ENCODE data around the gene USO1.
A peak's percentile ranks its signal among the peaks of the same experiment; 100 is the strongest.
"Not testable (repeated sequence)": the region's sequence is repeated elsewhere in the genome, so short reads cannot be mapped to it uniquely, and the experiment has no call there.

USO1 gene

DNA sequence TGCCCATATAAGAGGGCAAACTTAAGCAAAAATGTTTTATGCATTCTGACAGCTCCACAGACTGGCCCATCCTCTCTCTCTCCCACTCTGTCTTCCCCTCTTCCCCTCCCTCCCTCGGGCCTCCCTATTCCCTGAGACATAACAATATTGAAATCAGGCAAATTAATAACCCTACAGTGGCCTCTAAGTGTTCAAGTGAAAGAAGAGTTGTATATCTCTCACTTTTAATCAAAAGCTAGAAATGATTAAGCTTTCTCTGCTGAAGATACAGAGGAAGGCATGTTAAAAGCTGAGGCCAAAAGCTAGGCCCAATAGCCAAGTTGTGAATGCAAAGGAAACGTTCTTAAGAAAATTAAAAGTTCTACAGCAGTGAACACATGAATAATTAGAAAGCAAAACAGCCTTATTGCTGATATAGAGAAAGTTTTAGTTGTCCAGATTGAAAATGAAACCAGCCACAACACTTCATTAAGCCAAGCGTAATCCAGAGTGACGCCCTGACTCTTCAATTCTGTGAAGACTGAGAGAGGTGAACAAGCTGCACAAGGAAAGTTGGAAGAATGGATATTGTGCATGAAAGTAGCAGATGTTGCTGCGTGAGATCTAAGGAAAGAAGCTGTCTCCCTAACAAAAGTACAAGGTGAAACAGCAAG lies 54.9 kb downstream of the USO1 start:
- DNase-seq, result no peak

DNA sequence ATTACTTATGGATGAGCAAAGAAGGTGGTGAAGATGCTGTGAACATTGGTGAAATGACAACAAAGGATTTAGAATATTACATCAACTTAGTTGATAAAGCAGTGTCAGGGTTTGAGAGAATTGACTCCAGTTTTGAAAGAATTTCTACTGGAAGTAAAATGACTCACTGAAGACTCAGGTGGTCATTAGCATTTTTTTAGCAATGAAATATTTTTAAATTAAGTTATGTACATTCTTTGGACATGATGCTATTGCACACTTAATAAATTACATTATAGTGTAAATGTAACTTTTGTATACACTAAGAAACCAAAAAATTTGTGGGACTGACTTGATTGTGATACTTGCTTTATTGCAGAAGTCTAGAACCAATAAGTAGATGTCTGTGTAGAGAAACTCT lies 56.9 kb downstream of the USO1 start:
- DNase-seq, result no peak

- DNase-seq, result no peak
Observed at GRCh38 chr4:75786526-75786925, 62.1 kb downstream of the USO1 start.

DNA sequence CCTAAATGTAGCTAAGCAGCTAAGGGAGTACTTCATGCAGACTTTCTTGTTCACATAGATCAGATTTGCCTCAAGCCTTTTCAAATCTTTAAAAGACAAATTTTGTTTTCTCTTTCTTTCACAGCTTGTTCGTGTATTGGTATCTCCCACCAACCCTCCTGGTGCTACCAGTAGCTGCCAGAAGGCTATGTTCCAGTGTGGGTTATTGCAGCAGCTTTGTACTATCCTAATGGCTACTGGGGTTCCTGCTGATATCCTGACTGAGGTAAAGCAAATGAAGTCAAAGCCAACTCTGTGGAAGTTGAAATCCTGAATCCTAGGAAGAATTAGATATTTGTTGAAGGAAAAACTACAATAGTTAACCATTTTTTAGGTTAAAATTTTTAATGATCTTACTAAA lies 62.6 kb downstream of the USO1 start:
- no peak for DNase-seq

- DNase-seq, result no peak
Observed at GRCh38 chr4:75790024-75790423, 65.6 kb downstream of the USO1 start.

DNA sequence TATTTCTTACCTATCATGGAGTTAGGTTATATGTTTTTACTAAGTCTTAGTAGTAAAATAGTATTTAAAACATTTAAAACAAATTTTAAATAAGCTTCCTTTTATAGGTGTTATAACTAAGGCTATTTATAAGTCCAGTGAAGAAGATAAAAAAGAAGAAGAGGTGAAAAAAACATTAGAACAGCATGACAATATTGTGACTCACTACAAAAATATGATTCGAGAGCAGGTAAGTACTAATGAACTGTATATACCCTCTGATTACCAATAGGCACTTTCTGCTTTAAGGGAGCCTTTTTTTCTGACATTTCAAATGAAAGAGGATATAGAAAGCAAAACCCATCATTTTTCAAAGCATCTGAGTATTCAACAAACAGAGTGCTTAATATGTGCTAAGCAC lies 76.6 kb downstream of the USO1 start:
- DNase-seq, result no peak

DNA sequence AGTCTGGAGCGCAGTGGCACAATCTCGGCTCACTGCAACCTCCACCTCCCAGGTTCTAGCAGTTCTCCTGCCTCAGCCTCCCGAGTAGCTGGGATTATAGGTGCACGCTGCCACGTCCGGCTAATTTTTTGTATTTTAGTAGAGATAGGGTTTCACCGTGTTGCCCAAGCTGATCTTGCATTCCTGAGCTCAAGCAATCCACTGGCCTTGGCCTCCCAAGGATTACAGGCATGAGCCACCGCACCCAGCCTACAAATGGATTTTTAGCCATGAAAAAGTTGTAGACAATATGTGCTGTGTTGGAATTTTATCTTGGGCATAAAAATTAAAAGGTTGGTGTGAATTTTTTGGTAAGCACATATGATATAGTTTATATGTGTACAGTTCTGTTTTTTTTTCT lies 81.7 kb downstream of the USO1 start:
- DNase-seq, result not testable (repeated sequence)

- DNase-seq, result no peak
Observed at GRCh38 chr4:75817901-75818300, 93.5 kb downstream of the USO1 start.

GRCh38 chr4:75819121-75819520 lies 94.7 kb downstream of the USO1 start:
- DNase-seq, result no peak

DNA sequence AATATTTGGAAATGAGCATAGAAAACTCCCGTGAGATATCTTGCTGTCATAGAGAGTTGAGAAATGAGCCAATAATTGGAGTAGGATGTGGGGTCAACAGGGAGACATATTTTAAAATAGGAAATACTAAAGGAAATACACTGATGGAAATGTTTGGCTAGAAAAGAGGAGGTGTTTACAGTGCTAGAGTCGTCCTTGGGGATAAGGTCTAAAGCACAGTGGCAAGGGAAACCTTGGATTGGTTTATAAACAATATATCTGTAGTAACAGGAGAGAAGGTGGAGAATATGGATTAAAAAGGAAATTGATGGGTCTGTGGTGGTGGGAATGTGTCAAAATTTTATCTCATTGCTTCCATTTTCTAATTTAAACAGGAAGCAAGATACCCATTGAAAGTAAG lies 95.8 kb downstream of the USO1 start:
- no peak for DNase-seq

- no peak for DNase-seq
Observed at GRCh38 chr4:75820676-75821075, 96.3 kb downstream of the USO1 start.

GRCh38 chr4:75821216-75821615 lies 96.8 kb downstream of the USO1 start:
- DNase-seq, result no peak

DNA sequence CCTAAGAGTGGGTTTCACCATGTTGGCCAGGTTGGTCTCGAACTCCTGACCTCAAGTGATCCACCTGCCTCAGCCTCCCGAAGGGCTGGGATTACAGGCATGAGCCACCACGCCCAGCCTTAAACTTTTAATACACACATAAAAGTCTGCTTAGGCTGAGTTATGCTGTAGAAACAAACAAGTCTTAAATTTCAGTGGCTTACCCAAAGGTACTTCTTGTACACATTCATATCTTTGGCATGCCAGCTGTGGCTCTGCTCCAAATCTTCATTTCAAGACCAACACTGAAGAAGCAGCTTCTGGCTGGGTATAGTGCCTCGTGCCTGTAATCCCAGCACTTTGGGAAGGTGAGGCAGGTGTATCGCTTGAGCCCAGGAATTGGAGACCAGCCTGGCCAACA lies 97.6 kb downstream of the USO1 start:
- DNase-seq, result no peak

DNA sequence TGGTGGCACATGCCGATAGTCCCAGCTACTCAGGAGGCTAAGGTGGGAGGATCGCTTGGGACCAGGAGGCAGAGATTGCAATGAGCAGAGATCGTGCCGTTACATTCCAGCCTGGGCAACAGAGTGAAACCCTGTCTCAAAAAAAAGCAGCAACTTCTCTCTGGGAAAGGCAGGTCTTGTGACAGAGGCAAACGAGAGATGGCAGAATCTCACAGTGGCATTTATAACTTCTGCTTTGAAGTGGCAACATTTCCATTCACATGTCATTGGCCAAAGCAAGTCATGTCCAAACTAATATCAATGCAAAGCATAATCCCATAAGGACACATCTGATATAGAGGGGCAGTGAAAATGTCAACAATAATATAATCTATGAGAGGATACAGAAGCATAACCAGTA lies 98.0 kb downstream of the USO1 start:
- DNase-seq, result no peak

DNA sequence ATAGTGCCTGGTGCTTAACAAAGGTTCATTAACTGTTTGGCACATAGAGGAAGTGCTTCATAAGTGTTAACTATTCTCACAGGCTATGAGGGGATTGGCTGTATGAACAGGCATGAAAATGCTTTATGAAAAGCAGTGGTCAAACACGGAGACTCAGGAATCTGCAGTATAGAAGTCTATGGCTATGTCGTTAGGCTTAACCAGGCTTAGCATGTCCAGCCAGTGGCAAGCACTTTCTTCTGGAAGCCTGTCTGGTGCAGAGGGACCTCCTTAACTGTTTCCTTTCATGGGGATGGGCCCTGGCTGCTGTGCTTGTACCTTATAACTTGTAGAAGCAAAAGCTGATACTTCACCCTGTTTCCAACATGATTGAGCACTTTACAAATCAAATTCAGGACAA lies 99.4 kb downstream of the USO1 start:
- peak in 1 of 2 experiments; percentile 24 for DNase-seq

DNA sequence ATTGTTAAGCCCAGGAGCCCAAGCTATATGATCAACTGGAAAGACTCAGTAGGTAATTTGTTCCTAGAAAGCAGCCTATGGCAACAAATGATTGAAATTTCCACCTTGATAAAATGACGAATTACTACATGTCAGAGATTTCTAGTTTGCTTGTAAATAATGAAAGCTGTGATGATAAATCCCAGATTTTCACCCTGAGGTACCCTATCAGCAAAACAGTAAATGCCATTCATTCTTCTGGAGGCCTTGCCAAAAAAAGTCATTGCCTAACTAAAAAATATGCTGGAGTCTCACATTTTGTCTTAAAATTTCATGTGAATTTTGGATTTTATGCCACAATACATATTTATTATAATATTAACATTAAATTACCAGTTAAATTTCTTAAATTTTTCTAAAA lies 106.5 kb downstream of the USO1 start:
- DNase-seq, result no peak

DNA sequence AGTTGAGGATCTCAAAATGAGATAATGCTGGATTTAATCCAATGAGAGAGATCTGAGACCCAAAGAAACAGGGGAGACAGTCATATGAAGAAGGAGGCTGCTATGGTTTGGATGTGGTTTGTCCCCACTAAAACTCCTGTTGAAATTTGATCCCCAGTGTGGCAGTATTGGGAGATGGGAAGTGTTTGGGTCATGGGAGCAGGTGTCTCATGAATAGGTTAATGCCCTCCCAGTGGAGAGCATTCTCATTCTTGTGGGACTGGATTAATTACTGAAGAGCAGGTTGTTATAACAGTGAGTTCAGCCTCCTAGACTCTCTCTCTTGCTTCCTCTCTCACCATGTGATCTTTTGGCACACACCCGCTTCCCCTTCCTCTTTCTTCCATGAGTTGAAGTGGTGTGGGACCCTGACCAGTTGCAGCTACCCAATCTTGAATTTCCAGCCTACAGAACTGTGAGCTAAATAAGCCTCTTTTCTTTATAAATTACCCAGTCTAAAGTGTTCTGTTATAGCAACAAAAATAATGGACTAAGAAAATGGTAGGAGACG lies 107.6 kb downstream of the USO1 start:
- DNase-seq, result no peak

DNA sequence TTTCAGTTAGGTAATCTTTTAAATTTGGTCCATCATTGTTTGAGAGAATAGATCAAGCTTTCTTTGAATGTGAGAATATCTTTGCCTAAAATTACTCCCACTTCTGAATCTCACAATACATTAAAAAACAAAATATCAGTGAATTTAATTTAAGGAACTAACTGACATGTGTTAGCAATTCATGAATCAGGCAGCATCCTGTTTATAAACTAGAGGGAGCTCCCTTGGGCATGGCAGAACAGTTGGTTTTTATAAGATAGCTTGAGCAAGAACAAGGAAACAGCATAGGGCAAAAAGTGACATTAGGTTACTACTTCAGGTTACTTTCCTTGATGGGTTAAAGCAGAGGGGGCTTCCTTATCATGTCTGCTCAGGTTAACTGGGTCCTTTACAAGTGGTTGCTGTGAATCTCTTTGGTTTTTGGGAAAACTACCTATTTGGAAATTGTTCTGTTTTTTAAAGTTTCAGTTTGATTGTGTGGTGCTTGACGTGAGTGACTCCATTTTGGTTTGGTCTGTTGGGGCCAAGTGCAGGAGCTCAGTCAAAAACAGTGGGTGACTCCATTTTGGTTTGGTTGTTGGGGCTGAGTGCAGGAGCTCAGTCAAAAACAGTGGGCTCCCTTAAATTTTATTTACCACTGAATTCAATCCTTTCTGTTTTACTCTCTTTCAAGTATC lies 109.9 kb downstream of the USO1 start:
- DNase-seq, result no peak

DNA sequence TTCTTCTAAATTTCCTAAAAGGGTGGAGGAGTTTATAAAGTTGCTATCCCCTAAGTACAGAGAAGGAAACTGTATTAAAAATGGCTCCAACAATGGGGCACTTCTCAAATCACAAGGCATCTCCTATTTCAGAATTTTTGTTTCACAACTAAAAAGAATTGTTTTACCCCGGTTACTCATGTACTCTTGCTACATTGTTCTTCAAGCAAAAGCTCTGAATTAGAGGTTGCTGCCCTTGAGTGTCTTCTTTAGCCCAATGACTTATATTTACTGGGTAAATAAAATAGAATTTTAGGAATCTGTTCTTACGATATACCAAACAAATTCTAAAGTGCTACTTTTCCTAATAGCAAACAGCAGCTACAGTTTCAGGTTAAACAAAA lies 110.4 kb downstream of the USO1 start:
- no peak for DNase-seq

DNA sequence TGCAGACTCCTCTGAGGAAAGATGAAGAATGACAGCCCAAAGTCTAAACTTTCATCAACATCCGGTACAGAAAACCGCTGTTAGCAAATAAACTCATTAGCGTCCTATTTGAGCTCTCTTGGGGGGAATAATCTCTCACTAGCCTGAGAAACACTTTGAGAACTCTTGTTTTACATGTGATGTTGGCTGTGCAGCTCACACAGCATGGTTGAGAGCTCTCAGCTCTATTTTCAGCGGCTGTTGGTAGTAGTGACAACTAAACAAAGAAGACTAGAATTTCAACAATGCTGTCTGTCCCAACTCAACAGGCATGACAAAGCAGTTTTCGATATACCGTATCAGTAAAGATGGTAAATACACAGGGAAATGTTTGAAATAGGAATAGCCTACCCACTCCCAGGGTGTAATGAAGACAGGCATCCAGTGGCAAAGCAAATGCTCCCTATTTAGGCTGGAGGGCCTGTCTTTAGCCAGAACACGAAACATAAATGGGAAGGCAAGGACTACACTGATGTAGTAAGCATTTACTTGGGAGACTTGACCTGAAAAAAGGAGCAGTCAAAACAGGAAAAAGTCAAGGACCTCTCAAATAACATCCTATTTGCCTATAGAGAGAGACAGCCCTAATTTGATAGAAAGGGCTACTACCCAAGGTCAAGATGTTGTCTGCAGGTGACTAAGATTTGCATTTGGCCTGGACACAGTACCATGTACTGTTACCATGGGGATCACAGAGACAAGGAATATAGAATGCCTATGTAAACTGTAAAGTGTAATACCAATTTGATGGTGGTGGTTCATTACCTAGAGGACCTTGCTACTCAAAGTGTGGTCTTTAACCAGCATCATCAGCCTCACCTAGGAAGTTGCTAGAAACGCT lies 117.5 kb downstream of the USO1 start:
- peak in 1 of 2 experiments; percentile 25 for DNase-seq

DNA sequence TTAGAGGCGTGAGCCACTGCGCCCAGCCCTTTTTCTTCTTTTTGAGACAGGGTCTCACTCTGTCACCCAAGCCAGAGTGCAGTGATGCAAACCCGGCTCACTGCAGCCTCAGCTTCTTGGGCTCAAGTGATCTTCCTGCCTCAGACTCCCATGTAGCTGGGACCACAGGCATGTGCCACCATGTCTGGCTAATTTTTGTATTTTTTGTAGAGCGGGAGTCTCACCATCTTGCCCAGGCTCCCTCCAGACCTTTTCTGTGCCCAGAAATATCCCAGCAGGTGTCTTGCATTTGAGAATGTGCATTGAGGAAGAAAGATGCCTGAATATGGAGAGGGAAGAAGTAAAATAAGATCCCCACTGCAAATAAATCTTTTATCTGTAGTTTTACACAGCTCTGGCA lies 119.2 kb downstream of the USO1 start:
- DNase-seq, result no peak

GRCh38 chr4:75844151-75844662 lies 119.8 kb downstream of the USO1 start:
- DNase-seq, result no peak

GRCh38 chr4:75845992-75846391 lies 121.6 kb downstream of the USO1 start:
- no peak for DNase-seq

Data from NCI-H526 (cell line).